Right lobe of liver (tissue), 6 donors: Measurements from ENCODE around the gene NHSL2. TPM values are rescaled to one million over a fixed set of nuclear protein-coding genes. Genes with fewer than 3 reads are reported as not detected.

ENCODE experiments used
- ATAC-seq, 4 donors: fragments of 200-7000 bp; cut with Tn5 transposase; one replicate each; pipeline ENCODE4 v1.9.1; 2020; ENCODE audit warnings: mild to moderate bottlenecking in 4 of 4, moderate library complexity in 4 of 4
- DNase-seq, 3 donors: peaks; one replicate each; pipeline ENCODE4 v3.0.0-alpha.2; 2020
- H3K27ac ChIP-seq, 3 donors: fragments of 200-600 bp; one replicate each; pipeline ENCODE4 v1.8.0; 2022
- H3K27me3 ChIP-seq, 2 donors: fragments of 200-600 bp; one replicate each; pipeline ENCODE4 v1.8.0; 2022
- H3K36me3 ChIP-seq, 4 donors: fragments of 200-600 bp; sonication (generic) in 1 of 4; one replicate each; pipeline versions ENCODE4 v1.5.1 to v1.8.0; 2017 to 2022; ENCODE audit warnings: control low read depth in 1 of 4
- H3K4me1 ChIP-seq, 4 donors: fragments of 200-600 bp; sonication (generic) in 1 of 4; one replicate each; pipeline versions ENCODE4 v1.5.1 to v1.8.0; 2017 to 2022; ENCODE audit warnings: control low read depth in 1 of 4
- H3K4me3 ChIP-seq, 3 donors: fragments of 200-600 bp; one replicate each; pipeline ENCODE4 v1.8.0; 2022
- H3K9me3 ChIP-seq, 4 donors: fragments of 200-600 bp; sonication (generic) in 1 of 4; one replicate each; pipeline versions ENCODE4 v1.5.1 to v1.8.0; 2017 to 2022; ENCODE audit warnings: control low read depth in 1 of 4
- POLR2A ChIP-seq: fragments of 450-650 bp; IDR thresholded peaks from one replicate; pipeline ENCODE4 v1.6.1; 2017; ENCODE audit warnings: antibody characterized with exemption, mild to moderate bottlenecking
- WGBS: methylation state at CpG from one replicate; pipeline ENCODE4 v1.1.6; 2018; ENCODE audit warnings: low coverage, low lambda C conversion rate; ENCODE audit not compliant: insufficient coverage; ENCODE audit errors: missing lambda C conversion rate; 5-methylcytosine and 5-hydroxymethylcytosine counted together
- intact Hi-C, 2 donors: fragments of 100-400 bp; cut with DNase I; formaldehyde crosslinking; loops; one replicate each; pipeline versions ENCODE4 v1.11.2 to v1.14.1; 2022
- total RNA-seq, 6 experiments: library from RNA; depleted of rRNA in 2 of 6; stranded (reverse); fragments of >200 nt in 2 of 6; fragmentation: NEBNext Ultra II Directional in 3 of 6; extraction: Animal tissue kit (Norgen Biotek cat#: 25700) in 3 of 6; gene quantifications; one replicate each; pipeline versions ENCODE4 v1.1.0 to v1.2.4, GENCODE V29; 2016 to 2023
- TF ChIP-seq, protein P1 (sequence below), 4 donors: fragments of 200-600 bp in 3 of 4; fragments of 450-650 bp in 1 of 4; IDR thresholded peaks; one replicate each; pipeline versions ENCODE4 v1.5.1 to v1.8.0; 2016 to 2022; ENCODE audit warnings: antibody characterized with exemption in 4 of 4, mild to moderate bottlenecking in 2 of 4
- donor health status: DM: no; HTN: yes; CAD: no.
- donor health status: DM: no; HTN: no; CAD: no.
- donor health status: DM: no; HTN: no; CAD: no.
- donor health status: DM: no; HTN: yes; CAD: no.
- donor health status: DM: no; HTN: yes; CAD: no.

The NHSL2 gene
- total RNA-seq, 6 experiments from 2014 or later, result 0.81 to 2.1 (median 1.3) TPM

DNA sequence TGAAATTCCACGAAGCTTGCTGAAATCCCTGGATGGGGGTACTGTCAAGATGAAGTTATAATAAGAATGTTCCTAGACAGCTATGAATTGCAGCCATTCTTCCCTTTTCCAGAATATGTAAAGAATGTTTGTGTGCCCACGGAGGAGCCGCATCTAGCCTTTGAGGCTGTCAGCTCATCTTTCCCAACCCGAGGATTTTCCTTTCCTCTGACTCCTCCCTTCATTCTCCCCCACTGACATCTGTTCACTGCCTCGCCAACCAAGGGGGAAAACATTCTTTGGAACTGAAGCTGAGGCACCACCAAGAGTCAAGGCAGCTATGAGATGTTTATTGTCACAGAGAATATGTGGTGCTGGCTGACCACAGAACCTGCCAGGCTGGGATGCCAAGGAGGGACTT lies 8.8 kb downstream of the NHSL2 start:
- intact Hi-C loops, result no loop called here
- DNase-seq, result no peak

DNA sequence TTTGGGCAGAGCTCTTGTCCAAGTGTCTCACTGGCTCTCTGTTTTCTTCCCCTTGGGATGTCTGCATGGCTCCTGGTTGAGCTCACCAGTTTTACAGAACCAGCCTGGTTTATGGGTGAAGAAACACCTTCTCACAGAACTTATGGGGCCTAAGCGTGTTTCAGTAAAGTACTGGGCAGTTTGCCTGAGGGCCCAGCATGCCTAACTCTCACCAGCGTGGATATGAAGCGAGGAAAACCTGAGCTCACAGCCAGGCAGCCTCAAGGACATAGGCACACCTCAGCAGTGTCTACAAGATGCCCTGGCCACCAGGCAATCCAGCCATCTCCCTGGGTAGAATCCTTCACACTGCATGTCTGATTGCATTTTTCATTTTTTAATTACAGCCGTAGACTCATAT lies 9.2 kb downstream of the NHSL2 start:
- H3K4me1 ChIP-seq, result no peaks in the 10 kb centered on the region
- TF ChIP-seq, protein P1, sequence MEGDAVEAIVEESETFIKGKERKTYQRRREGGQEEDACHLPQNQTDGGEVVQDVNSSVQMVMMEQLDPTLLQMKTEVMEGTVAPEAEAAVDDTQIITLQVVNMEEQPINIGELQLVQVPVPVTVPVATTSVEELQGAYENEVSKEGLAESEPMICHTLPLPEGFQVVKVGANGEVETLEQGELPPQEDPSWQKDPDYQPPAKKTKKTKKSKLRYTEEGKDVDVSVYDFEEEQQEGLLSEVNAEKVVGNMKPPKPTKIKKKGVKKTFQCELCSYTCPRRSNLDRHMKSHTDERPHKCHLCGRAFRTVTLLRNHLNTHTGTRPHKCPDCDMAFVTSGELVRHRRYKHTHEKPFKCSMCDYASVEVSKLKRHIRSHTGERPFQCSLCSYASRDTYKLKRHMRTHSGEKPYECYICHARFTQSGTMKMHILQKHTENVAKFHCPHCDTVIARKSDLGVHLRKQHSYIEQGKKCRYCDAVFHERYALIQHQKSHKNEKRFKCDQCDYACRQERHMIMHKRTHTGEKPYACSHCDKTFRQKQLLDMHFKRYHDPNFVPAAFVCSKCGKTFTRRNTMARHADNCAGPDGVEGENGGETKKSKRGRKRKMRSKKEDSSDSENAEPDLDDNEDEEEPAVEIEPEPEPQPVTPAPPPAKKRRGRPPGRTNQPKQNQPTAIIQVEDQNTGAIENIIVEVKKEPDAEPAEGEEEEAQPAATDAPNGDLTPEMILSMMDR (IDR thresholded peaks at IDR 0.05), result no peak
- TF ChIP-seq POLR2A, result no peak
- H3K4me3 ChIP-seq, result no peak overlapping the region
- DNase-seq (no peak), ATAC-seq (no peak)
- no peaks in the 10 kb centered on the region for H3K9me3 ChIP-seq
- no peak overlapping the region for H3K27ac ChIP-seq
- H3K36me3 ChIP-seq, result no peaks in the 10 kb centered on the region
- intact Hi-C loops, result no loop called here
- no peaks in the 10 kb centered on the region for H3K27me3 ChIP-seq
- 55% methylated on average over 2 of the region's 4 CpGs for WGBS

More for the DNA sequence above, 8.8 kb downstream of the NHSL2 start:
- no peaks in the 10 kb centered on the region for H3K4me1 ChIP-seq
- H3K27me3 ChIP-seq, result no peaks in the 10 kb centered on the region
- no peaks in the 10 kb centered on the region for H3K9me3 ChIP-seq
- 63% methylated on average over 4 of the region's 5 CpGs for WGBS
- no peak overlapping the region for H3K27ac ChIP-seq
- no peak overlapping the region for H3K4me3 ChIP-seq
- no peaks in the 10 kb centered on the region for H3K36me3 ChIP-seq
- no peak for ATAC-seq
- TF ChIP-seq, protein P1 (IDR thresholded peaks at IDR 0.05), result no peak
- no peak for TF ChIP-seq POLR2A

DNA sequence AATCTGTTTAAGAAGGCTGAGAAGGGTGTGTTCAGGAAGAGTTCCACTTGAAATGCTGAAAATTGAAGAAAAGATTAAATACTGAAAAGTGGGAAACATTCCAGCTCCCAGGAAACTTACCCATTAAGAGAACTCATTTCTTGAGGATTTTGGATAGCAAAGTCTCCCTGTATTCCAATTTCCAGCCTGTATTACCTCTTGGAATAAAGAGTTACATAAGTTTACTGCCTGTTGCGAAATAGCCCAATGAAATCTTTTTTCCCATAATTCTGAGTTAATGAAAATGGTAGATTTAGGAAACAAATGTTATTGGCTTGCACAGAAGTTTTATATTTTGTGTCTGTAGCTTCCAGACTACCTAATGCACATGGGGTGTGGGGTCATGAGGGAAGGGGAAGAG lies 12.0 kb downstream of the NHSL2 start:
- no peak for ATAC-seq
- 45% methylated on average over 1 of the region's 1 CpG for WGBS
- Histone ChIP-seq H3K36me3 (no peaks in the 10 kb centered on the region), H3K4me1 (no peaks in the 10 kb centered on the region), H3K27me3 (no peaks in the 10 kb centered on the region), H3K27ac (no peak overlapping the region), H3K4me3 (no peak overlapping the region), H3K9me3 (no peaks in the 10 kb centered on the region)
- intact Hi-C loops, result no loop called here
- DNase-seq, result no peak
- no peak for TF ChIP-seq POLR2A
- TF ChIP-seq, protein P1 (IDR thresholded peaks at IDR 0.05), result no peak

DNA sequence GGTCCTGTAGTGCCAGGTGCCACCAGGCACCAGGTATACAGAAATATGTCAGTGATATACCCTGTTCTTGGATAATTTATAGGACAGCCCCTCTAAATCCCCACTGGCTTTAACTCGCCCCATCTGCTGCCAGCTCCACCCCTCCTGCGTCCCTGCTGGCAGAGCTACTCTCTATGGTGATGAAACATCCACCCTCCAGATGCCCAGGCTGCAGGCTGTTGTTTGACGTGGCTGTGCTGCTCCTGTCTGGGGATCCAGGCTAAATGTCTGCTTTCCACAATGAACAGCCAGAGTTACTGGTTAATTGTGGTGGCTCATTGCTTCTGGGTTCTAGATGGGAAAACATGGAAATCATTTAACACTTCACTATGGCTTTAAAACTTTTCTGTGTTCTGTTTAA lies 12.9 kb downstream of the NHSL2 start:
- Histone ChIP-seq H3K4me1 (no peaks in the 10 kb centered on the region), H3K36me3 (no peaks in the 10 kb centered on the region), H3K27me3 (no peaks in the 10 kb centered on the region), H3K9me3 (no peaks in the 10 kb centered on the region), H3K4me3 (no peak overlapping the region), H3K27ac (no peak overlapping the region)
- WGBS, result no CpG with 5 or more reads among the region's 3 CpGs
- TF ChIP-seq, protein P1 (IDR thresholded peaks at IDR 0.05), result no peak
- TF ChIP-seq POLR2A, result no peak
- intact Hi-C loops, result no loop called here
- DNase-seq (no peak), ATAC-seq (no peak)

DNA sequence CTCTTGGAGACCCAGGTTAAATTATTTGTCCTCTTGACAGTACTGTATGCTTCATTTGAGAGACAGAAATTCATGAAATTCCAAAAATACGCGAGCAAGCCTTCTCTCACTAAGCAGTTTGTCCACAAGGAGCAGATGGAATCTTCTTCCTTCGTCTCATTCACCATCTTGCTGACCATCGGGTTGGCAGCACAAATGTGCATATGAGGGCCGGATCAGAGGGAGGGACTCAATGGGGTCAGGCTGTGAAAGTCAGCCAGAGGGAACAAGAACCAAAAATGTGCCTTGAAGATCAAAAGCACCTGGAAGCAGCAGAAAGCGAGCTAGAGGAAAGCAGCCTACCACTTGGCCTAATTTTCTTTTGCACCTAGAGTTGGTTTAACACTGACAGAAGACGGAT lies 16.4 kb downstream of the NHSL2 start:
- Histone ChIP-seq H3K9me3 (no peaks in the 10 kb centered on the region), H3K27ac (no peak overlapping the region), H3K27me3 (peaks cover 0 to 4% of the 10 kb centered on the region in 2 donors), H3K36me3 (no peaks in the 10 kb centered on the region), H3K4me3 (no peak overlapping the region), H3K4me1 (no peaks in the 10 kb centered on the region)
- WGBS, result 63% methylated on average over 7 of the region's 7 CpGs
- no peak for ATAC-seq
- intact Hi-C loops, result no loop called here
- TF ChIP-seq, protein P1 (IDR thresholded peaks at IDR 0.05), result no peak
- no peak for TF ChIP-seq POLR2A
- DNase-seq, result no peak
